GM19240 (cell line): ENCODE measurements around the gene UPF2.
"Not testable (repeated sequence)": the region's sequence is repeated elsewhere in the genome, so short reads cannot be mapped to it uniquely, and the experiment has no call there.

Experiments used
- DNase-seq: peaks from one replicate; pipeline ENCODE4 v3.0.0; 2011; ENCODE audit warnings: low spot score; ENCODE audit not compliant: insufficient read length

The UPF2 gene

DNA sequence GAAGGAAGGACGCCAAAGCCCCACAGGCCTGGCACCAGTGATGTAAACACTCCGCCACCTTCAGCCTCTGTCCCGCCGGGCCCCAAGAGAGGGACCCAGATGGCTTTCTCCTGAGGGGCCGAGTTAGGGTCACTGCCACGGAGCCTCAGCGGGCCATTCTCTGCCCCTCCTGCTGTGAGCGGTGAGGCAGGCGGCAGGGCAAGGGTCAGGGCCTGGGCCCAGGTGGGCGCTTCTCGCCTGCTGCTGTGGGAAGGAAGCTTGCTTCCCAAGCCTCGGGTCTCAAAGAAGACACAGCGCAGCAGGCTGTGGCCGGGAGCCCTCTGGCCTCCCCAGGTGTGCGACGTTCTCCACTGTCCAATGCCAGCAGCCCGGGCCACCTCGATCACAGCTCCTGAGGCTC lies 134.7 kb downstream of the UPF2 start:
- DNase-seq = no peak

DNA sequence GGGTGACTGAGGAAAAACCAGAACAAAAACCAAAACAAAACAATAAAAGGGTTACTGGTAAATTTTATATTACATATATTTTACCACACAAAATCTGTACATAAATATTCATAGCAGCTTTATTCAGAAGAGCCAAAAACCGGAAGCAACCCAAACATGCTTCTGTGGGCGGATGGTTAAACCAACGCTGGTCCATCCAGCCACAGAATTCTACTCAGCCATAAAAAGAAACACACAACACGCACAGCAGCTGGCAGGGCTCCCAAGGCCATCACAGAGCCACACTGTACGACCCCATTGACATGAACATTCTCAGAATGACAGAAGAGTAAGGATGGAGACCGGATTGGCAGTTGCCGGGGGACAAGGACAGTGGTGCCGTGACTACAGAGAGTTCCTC lies 135.9 kb downstream of the UPF2 start:
- DNase-seq = no peak

DNA sequence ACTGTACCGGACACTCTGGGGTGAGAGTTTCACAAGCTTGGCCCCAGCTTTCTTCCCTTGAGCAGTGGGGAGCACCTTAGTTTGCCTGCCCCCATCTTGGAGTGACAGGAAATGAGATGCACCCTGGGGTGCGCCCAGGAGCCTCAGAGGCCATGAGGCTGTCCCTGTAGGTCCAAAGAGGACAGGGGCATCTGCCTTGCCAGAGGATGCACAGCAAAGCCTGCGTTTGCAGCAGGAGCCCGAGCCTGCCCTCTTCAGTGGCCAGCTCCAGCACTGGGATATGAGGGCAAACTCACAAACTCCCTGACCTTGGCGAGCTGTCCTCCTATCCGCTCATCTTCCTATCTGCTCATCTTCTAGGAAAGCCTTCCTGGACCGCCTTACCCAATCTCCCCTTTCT lies 140.0 kb downstream of the UPF2 start:
- DNase-seq = no peak

DNA sequence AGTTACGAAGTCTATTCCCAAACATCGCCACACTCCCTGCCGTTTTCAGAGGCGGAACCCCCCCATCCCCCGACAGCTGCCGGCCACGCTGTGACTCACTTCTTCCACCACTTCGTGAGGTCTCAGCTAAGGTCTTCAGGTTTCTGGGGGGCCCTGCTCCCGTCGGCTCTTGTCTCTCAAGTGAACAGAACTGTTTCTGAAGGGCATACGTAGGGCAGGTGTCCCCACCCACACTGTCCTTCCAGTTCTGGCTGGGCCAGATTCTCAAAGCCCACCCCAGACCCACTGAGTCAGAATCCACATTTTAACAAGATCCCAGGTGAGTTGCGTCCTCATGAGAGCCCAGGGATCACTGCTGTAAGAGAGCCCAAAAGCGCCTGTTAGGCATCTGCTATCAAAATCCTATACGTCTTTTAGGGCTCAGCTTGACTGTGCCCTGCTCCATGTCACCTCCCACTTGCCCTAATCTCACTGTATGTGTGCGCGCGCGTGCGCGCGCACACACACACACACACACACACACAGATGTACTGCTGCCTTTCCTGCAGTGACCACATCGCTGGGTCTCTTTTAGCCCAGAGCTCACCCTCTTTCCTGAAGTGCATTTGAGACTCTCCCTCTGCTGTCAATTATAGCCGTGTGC lies 140.7 kb downstream of the UPF2 start:
- no peak for DNase-seq

DNA sequence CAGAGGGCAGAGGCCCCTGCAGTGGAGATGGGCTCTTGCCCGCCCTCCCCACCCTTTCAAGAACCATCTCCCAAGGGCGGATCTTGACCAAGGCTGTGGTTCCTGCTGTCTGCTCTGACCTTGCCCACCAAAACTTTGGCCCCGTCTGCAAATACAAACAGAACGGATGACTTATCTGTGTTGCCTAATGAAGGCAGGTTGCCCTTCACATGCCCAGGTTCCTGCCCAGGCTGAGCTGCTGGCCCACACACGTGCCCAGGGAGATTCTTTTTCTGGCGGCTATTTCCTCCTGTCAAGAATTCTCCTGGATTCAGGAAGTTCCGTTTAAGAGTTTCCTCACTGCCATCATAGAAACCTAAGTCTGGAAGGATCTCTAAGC lies 141.2 kb downstream of the UPF2 start:
- DNase-seq = no peak

DNA sequence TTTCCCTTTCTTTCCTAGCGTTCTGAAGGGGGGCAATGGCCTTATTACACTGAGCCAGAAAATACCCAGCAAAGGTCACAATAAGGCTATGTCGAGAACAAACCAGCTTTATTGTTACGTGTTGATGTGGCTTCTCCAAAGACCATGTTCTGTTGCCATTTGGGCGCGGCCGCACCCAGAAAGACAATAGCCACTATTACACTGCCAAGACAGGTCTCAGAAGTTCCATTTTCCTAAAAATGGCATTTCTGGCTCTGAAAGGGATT lies 141.6 kb downstream of the UPF2 start:
- DNase-seq = no peak

DNA sequence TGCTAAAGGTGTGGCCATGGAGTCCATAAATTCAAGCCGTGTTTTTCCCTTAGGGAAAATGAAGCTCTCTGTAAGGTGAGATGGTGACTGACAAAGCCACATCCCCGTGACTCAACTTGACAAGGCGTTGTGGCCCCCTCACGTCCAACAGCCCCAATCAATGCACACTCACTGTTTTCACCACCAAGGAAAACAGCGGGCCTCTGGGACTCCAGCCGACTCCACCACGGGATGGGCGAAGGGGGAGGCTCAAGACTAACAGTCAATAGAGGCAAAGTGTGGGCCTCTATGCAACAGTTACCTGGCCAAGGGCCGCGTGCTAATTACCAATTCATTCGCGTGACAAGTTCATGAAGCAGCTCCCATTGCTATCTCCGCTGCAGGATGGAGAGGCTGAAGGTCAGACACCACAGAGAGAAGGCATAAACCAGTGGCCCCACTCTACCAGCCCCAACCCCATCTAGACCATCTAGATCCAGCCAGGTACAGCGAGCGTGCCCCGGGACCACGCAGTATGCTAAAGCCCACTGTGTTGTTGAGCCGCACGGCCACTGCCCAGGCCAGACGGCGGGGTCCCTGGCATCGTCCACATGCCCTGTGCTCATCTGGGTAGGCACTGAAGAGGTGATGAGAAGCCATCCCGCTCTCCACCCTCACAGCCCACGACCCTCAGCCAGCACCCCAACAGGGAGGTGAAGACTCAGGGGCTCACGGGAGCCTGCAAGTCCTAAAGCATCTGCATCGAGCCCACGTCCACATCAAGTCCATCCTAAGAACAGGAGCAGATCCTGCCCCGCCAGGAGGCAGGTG lies 143.3 kb downstream of the UPF2 start:
- no peak for DNase-seq

DNA sequence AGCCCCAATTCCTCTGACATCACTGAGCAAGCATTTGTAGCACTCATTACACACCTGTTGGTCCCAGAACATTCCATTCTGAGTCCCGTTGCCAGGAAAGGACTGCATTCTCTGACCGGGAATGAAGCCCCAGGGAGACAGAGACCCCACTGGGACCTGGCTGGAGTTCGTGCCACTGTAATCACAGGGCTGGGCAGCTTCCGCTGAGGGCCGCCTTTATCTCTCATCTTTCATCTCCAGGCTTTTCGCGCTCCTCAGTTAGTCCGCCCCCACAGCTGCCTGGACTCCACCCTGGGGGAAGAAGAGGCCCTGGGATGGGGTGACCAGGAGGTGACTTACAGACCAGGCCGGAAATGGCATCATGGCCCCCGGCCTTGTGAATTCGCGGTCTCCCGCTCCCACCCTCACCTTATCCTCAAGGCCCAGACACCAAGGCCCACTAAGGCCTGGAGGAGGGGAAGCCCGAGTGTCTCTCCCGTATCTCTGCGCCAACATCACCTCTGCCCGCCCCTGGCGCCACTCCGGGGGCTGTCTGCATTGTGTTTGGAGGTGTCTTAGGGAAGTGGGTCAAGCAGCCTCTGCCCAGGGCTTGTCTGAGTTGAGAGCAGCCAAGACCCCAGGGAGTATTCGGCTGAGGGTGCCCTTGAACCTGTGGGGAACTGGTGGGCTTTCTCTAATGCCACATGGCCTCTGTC lies 144.1 kb downstream of the UPF2 start:
- DNase-seq = no peak

DNA sequence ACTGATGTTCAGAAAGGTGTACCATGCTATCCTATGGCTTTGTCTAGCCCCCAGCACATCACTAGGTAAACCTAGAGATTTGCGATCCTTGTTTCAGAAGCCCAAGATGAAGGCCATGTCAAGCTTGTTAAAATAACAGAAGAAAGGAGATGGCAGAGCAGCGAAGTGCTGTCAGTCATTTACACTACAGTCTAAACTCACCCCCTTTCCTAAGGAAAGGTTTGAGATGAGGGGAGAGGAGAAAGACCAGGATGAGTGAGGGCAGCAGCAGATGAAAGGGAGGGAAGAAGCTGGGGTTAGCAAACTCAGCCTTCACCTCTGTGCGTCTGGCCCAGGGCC lies 144.6 kb downstream of the UPF2 start:
- DNase-seq = no peak

DNA sequence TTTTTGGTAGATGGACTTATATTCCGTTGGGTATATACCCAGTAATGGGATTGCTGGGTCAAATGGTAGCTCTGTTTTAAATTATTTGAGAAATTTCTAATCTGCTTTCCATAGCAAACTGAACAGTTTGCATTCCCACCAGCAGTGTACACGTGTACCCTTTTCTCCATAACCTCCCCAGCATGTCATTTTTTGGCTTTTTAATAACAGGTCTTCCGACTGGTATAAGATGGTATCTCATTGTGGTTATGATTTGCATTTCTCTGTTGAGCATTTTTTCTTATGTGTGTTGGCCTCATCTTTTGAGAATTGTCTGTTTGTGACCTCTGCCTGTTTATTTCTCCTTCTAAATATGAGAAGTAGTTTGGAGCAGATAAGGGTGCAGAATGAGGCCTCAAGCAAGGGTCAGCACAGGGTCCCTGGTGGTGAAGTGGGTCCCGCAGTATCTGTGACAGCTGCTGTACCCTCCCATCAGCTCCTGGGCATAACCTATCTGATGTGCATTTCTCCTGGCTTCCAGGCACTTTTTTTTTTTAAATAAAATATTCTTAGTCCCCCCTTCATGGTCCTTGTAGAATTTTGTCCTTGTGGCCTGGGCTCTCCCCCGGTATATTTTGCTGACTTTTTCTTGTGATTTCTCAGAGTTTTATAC lies 145.9 kb downstream of the UPF2 start:
- no peak for DNase-seq

DNA sequence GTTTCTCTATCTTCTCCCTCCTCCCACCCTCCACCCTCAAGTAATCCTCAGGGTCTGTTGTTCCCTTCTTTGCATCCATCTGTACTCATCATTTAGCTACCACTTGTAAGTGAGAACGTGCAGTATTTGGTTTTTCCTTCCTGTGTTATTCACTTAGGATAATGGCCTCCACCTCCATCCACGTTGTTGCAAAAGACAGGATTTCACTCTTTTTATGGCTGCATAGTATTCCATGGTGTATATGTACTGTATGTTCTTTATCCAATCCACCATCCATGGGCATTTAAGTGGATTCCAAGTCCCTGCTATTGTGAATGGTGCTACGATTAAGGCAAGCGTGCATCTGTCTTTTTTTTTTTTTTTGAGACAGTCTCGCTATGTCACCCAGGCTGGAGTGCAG lies 147.0 kb downstream of the UPF2 start:
- DNase-seq = no peak

DNA sequence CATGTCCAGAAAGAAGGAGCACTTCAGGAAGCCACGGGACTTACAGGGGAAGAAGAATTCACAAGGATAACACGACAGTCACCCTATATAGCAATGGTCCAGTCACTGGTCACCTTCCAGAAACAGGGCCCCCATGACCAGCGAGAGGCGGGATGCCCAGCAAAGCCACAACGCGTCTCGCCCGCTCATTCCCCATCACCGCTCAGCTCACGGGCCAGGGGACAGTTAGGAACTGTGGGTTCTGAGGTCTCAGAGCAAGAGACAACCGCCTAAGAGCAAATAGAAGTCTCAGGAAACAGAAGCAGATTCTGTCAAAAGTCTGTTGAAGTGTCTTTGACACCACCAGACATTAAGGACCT lies 147.5 kb downstream of the UPF2 start:
- no peak for DNase-seq

DNA sequence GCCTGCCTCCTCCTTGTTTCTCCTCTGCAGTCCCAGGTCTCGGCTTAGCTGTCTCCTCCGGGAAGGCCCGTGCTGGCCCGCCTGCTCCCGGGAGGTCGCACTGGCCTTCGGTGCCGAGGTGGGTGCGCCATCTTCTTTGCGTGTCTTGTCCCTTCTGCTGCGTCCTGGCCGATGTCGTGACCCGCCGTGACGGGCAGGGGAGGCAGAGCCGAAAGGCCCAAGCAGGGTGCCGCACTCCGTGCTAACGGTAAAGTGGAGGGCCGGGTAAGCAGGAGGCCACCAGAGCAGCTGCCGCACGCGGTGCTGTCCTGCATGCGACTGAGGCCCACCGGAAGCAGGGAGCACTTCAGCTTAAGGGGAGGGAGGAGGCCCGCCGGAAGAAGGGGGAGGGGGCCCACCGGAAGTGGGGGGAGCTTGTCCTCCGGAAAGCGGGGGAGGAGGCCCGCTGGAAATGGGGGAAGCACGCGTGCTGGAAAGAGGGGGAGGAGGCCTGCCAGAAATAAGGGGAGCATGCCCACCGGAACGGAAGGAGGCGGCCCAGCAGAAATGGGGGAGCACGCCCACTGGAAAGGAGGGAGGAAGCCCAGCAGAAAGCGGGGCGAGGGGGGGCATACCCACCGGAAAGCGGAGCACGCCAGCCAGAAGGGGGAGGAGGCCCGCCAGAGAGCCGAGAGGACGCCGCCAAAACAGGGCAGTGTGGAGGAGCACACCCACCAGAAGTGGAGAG lies 148.1 kb downstream of the UPF2 start:
- DNase-seq = no peak

DNA sequence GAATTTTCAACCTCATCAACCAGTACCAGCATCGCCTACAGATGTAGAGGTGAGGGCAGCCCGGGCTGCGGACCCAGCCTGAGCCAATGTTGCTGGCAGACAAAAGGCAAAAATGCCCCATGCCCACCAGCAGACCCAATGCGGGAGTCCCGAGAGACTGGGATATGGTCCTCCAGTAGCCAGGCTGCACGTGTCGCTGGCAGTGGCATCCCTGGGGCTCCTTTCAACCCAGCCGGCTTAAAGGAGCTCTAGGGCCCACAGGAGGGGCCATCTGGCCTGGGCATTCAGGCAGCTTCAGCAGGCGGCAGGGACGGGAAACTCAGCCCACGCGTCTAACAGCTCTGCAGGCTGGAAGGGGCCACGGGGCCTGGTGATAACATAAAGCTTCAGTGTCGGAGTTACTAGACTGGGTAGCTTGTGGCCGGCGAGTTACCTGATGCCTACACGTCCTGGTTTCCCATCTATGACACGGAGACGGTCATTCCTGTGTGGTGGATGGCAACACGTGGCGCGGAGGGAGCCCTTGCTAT lies 148.8 kb downstream of the UPF2 start:
- DNase-seq = no peak

DNA sequence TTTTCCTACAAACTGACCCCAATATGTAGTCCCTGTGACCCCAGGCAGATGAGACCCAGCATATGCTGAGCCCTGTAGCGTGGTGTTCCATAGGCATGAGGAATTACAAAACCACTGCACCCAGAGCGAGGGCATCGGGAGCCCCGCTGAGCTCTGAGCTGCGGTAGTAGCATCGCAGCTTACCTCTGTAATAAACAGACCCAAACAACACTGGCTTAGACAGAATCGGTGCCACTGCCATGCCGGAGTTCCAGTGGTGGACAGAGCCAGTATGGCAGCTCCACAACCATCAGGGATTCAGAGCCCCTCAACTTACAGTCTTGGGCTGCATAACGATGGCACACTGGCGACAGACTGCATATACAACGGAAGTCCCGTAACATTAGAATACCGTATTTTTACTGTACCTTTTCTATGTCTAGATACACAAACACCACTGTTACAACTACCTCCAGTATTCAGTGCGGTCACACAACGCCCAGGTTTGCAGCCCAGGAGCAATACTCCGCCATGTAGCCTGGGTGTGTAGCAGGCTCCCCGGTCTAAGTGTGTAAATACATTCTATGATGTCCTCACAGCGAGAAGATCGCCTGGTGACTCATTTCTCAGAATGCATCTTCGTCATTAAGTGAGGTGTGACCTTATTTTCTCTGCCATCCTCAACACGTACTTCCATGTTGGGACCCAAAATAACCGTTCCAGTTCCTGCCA lies 150.7 kb downstream of the UPF2 start:
- no peak for DNase-seq

DNA sequence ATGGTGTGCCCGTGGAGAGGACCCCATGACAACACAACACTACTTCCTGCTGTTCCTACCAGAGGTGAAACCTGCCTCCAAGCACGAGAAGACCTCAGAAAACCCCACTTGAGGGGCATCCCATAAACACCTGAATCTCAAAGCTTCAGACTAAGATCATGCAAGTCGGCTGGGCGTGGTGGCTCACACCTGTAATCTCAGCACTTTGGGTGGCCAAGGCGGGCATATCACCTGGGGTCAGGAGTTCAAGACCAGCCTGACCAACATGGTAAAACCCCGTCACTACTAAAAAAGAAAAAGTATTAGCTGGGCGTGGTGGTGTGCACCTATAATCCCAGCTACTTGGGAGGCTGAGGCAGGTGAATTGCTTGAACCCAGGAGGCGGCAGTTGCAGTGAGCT lies 153.3 kb downstream of the UPF2 start:
- DNase-seq = not testable (repeated sequence)

DNA sequence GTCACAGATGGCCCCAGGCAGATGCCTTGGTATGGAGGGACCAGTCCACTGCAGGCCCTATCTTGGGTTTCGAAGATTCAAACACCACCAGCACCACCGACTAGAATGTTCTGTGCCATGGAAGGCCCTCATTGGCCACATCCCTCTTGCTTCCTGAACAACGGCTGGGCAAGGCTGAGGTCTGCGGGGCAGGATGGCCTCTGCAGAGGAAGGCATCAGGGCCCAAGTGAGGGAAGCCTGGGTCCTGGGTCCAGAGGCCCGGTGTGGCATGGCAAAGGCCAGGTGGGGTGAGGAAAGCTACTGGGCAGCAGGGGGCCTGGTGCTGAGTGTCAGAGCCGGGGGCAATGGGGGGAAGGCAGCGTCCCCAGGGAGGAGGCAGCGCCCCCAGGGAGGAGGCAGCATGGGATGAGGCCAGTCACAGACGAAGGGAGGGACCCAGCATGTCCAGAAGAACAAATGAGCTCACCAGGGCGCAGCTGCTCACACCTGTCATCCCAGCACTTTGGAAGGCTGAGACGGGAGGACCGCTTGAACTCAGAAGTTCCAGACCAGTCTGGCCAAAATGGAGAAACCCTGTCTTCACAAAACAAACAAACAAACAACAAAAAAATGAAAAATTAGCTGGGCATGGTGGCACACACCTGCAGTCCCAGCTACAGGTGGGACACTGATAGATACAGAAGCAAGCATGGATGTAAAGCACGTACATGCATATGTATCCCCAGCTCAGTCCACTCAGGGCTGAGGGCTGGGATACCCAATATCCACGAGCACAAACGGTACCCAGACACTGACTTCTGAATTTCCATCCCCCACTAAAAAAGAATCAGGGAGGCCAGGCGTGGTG lies 155.0 kb downstream of the UPF2 start:
- no peak for DNase-seq

DNA sequence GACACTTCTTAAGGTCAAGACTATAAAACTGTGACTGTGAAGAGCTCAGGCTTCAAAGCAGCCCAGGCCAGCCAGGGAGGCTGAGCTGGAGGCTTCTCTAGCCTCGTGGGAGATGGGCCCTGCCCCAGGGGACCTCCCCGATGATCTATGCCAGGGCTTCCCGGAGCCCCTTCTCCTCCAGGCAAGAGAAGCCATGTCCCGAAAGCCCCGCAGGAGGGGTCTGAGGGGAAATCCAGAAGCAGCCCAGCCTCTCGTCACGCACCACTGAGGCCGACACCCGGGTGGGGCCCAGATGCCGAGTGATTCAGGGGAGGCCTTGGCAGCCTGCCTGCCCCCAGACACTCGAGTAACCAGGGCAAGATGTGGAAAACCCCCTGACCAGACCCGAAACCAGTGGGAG lies 155.8 kb downstream of the UPF2 start:
- DNase-seq = no peak

DNA sequence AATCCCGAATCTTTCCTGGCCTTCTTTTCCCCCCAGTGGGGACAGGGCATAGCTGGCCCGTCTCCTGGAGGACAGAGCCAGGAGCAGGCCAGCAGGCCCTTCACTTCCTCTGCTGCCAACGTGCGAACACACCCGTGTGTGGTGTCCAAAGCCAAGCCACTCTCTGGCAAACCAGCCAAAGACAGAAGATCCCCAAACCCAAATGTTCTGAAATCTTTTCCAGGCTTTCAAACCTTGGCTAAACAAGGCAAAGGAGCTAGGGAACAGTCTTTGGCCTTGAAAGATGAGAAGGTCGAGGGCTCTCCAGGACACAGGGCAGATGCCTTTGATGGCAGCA lies 156.5 kb downstream of the UPF2 start:
- no peak for DNase-seq

DNA sequence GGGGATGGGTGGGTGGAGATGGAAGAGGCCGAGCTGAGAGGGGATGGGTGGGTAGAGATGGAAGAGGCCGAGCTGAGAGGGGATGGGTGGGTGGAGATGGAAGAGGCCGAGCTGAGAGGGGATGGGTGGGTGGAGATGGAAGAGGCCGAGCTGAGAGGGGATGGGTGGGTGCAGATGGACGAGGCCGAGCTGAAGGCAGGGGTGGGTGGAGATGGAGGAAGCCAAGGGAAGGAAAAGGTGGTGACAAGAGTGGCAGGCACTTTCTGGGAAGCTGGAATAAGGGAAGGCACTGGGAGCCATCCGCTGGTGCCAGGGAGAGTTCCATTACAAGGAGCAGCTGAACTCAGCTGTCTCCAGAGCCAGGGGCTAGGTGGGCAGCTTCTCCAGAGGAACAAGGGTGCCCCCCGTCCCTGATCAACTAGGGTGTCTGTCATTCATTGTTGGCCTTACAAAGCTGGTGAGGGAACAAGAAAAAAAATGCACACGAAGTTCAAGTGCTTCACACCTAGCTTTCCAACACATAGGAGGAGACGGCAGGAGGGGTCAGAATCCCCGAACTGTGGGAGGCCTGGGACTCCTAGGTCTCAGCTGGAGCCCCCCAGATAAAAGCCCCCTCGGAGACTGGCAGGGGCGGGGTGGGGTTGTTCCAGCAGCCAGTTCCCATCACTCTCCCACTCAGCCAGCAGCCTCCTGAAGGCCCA lies 157.0 kb downstream of the UPF2 start:
- no peak for DNase-seq
